Femur (tissue), 1 donor: ENCODE measurements around the gene GRM4.
"Not testable (repeated sequence)": the region's sequence is repeated elsewhere in the genome, so short reads cannot be mapped to it uniquely, and the experiment has no call there.

Source experiments
- DNase-seq: peaks from one replicate; pipeline ENCODE4 v3.0.0-alpha.2; 2017

Gene GRM4

DNA sequence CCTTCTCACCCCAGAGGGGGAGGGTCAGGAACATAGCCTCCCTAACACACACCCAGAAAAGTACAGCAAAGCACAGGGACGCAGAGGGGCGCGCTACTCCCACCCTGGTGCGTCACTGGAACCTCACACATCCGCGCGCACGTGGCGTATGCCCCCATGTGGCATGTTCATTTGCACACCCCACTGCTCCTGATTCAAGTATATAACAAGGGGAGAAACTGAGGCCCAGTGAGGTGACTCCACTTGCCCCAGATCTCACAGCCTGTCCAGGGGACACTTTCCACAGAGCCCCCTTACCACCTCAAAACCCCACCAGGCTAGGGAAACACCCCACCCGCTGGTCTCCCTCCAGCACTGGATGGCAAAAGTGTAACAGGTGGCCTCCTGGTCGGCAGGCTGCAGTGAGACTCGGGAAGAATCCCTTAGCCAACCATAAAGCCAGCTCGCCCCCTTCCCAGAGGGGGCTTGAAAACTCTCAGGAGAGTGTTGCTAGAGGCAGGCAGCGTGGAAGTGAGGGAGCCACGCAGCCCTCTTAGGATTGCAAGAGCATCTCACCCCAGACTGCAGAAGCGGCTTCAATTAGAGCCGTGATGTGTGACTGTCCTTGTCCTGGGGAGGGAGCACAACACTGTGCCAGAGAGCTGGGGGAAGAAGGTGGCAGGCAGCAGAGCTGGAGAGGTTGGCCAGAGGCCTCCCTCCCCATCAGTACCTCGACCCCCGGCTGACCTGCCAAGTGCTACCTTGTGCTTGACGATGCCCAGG is at the start of gene GRM4:
GRM4 (minus strand) TSS at position 67 of the 762 bp plus-strand sequence. CDS start 12,591 bp downstream, outside the sequence.
- no peak for DNase-seq

GRCh38 chr6:34194772-34195171 is 48.9 kb upstream of the GRM4 start:
- DNase-seq, result no peak

GRCh38 chr6:34190504-34191122 is 44.7 kb upstream of the GRM4 start:
- DNase-seq, result no peak

GRCh38 chr6:34189806-34190503 is 44.1 kb upstream of the GRM4 start:
- DNase-seq, result no peak

DNA sequence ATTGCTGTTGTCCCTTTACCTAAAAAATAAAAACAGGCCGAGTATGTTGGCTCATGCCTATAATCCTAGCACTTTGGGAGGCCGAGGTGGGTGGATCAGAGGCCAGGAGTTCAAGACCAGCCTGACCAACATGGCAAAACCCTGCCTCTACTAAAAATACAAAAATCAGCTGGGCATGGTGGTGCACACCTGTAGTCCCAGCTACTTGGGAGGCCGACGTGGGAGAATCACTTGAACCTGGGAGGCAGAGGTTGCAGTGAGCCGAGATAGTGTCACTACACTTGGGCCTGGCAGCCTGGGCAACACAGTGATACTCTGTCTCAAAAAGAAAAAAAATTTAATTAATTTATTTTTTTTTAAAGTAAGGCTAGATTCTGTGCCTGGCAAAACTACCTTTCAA is 38.8 kb upstream of the GRM4 start:
- DNase-seq, result not testable (repeated sequence)

DNA sequence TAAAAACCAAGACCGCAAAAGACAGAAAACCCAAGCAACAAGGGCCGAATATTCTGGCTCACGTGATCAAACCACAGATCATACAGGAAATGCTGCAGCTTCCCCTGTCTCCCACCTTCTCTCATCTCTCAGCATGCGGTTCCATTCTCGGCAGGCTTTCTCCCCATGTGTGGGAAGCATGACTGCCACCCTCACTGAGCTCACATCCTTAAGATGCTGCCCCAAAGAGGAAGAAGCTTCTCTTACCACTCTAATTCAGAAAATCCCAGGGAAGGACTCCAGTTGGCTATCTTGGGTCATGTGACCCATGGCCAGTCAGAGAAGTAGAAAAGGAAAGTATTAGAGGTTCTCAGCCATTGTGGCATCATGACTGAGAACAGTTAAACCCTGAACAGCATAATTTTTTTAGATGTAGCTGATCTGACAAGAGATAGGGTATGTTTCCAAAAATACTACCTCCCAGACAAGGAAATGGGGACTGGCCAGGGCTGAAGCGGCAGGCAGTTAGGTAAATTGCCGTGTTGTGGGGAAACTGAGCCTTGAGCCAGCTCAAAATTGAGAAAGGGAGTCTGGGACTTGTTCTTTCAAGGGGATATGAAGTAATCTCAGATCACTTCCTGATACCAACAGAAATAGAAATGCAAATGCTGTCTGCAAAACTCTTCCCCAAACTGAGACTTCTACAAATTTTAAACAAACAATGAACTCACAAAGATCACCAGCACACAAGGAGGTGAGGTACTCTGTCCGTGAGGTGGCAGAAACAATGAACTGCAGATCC is 37.1 kb upstream of the GRM4 start:
- no peak for DNase-seq

- no peak for DNase-seq
These were observed 36.0 kb upstream of the GRM4 start for GRCh38 chr6:34181908-34182307.

GRCh38 chr6:34179106-34179720 is 33.3 kb upstream of the GRM4 start:
- no peak for DNase-seq

GRCh38 chr6:34178357-34179105 is 32.6 kb upstream of the GRM4 start:
- DNase-seq, result no peak

DNA sequence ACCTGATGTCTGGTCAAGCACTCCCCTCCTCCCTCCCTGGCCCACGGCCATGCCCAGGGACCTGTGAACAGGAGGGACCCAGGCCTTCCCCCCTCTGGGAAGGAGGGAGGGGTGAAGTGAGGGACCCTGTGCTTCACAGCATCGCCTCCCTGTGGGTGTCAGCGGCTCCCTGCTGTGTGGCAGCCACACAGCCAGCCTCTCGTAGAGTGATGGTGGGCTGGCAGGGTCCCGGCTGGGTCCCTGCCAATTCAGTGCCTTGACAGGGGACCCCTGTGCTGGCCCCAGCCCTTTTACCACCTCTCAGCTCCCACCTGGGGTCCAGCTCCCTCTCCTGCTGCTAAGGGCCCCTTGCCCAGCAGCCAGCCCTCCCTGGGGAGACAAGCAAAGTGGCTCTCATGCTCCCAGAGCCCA is 31.3 kb upstream of the GRM4 start:
- DNase-seq, result no peak

GRCh38 chr6:34176261-34177031 is 30.6 kb upstream of the GRM4 start:
- no peak for DNase-seq

- DNase-seq, result no peak
These were observed 29.0 kb upstream of the GRM4 start for GRCh38 chr6:34174846-34175399.

GRCh38 chr6:34172961-34173775 is 27.3 kb upstream of the GRM4 start:
- DNase-seq, result no peak

DNA sequence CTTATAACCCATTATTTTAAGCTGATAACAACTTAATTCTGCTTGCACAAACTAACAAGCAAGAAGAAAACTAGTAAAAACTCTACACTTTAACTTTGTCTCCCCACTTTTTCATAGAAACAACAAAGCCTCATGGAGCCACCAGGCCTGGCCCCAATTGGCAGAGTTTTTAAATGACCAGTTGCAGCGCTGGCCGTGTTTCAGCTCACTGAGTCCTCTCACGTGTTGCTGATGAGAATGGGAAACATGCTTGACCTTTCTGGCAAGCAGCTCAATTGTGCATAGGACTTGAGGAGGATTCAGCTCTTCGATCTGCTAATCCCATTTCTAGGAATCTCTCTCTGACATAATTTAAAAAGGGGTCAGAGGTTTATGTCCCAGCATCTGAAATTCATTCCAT is 24.5 kb upstream of the GRM4 start:
- DNase-seq, result no peak

- DNase-seq, result no peak
These were observed 24.0 kb upstream of the GRM4 start for GRCh38 chr6:34169897-34170296.

GRCh38 chr6:34161857-34162515 is 16.1 kb upstream of the GRM4 start:
- no peak for DNase-seq

DNA sequence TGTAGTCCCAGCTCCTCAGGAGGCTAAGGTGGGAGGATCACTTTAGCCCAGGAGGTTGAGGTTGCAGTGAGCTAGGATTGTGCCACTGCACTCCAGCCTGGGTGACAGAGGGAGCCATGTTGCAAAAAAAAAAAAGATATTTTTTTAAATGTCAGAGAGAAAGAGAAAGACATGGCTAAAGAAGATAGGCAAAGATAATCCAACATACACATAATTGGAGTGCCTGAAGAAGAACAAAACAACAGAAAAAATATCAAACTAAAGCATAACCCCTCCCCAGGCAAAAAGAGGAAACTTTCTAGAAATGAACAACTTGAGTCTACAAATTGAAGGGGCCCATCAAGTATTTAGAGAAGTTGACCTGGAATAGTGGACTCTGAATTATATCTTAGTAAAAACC is 14.0 kb upstream of the GRM4 start:
- no peak for DNase-seq

- DNase-seq, result no peak
These were observed 13.0 kb upstream of the GRM4 start for GRCh38 chr6:34158876-34159275.

GRCh38 chr6:34157851-34158250 is 12.0 kb upstream of the GRM4 start:
- DNase-seq, result no peak
